SK-N-SH treated with all-trans-retinoic acid at 6 μM for 48 hours (cell line): Measurements from ENCODE around the gene ZP1.

Experiments used
- ARNTL ChIP-seq: fragments of 450-650 bp; formaldehyde crosslinking; IDR thresholded peaks from 2 replicates; pipeline ENCODE4 v1.5.0; 2020; ENCODE audit warnings: low read depth, mild to moderate bottlenecking, moderate library complexity, borderline replicate concordance
- CREB5 ChIP-seq: fragments of 250-450 bp; sonication (Bioruptor Pico); IDR thresholded peaks from 2 replicates; pipeline ENCODE4 v1.5.1; 2020; ENCODE audit warnings: low read depth, mild to moderate bottlenecking, moderate library complexity
- CSDC2 ChIP-seq: fragments of 250-450 bp; sonication (Bioruptor Pico); IDR thresholded peaks from 2 replicates; pipeline ENCODE4 v1.5.0; 2020; ENCODE audit warnings: mild to moderate bottlenecking, moderate library complexity
- PATZ1 ChIP-seq: fragments of 250-450 bp; sonication (Bioruptor Pico); IDR thresholded peaks from 2 replicates; pipeline ENCODE4 v1.8.0; 2020; ENCODE audit warnings: mild to moderate bottlenecking, moderate library complexity, borderline replicate concordance
- RARB ChIP-seq: fragments of 250-450 bp; sonication (Bioruptor Pico); IDR thresholded peaks from 2 replicates; pipeline ENCODE4 v1.8.0; 2021; ENCODE audit warnings: mild to moderate bottlenecking, moderate library complexity
- TSHZ2 ChIP-seq: fragments of 250-450 bp; sonication (Bioruptor Pico); IDR thresholded peaks from 2 replicates; pipeline ENCODE4 v1.5.0; 2020; ENCODE audit warnings: mild to moderate bottlenecking, moderate library complexity
- ZNF8 ChIP-seq: fragments of 450-650 bp; formaldehyde crosslinking; IDR thresholded peaks from 2 replicates; pipeline ENCODE4 v1.5.0; 2020; ENCODE audit warnings: mild to moderate bottlenecking, moderate library complexity

GRCh38 chr11:60848714-60849151, 18.6 kb upstream of the ZP1 start:
- TF ChIP-seq CREB5 (CRISPR knock-in tag): no peak
- no peak for TF ChIP-seq PATZ1
- TF ChIP-seq TSHZ2: no peak
- TF ChIP-seq CSDC2 (CRISPR knock-in tag): no peak
- no peak for TF ChIP-seq RARB
- no peak for TF ChIP-seq ARNTL (CRISPR knock-in tag)
- no peak for TF ChIP-seq ZNF8 (CRISPR knock-in tag)
